ENCODE data around the gene XYLT1. TPM values are rescaled to one million over a fixed set of nuclear protein-coding genes. Genes with fewer than 3 reads are reported as not detected.
"Not testable (repeated sequence)": the region's sequence is repeated elsewhere in the genome, so short reads cannot be mapped to it uniquely, and the experiment has no call there.

Gene XYLT1
- total RNA-seq, 2 experiments from 2014 or later, result 5.1 to 6.2 TPM

- no peak overlapping the region for H3K27ac Mint-ChIP-seq
- H3K9me3 Mint-ChIP-seq (ENCODE audit: low read depth), result no peaks in the 10 kb centered on the region
- CTCF ChIA-PET, result interaction anchor here (0.7 kb wide), 1 partner anchor 287 kb away, joined by 3 read pairs; no protein-coding TSS in a partner anchor
- no peaks in the 10 kb centered on the region for H3K36me3 Mint-ChIP-seq (ENCODE audit: low read depth)
- intact Hi-C loops (cut with DNase I, micrococcal nuclease), result no loop called here
- H3K4me1 Mint-ChIP-seq, result no peaks in the 10 kb centered on the region
- peaks cover 3% of the 10 kb centered on the region for H3K27me3 Mint-ChIP-seq
- POLR2A ChIA-PET, result no interaction called here
- ATAC-seq, result no peak
- DNase-seq, result no peak
- no peak overlapping the region for H3K4me3 Mint-ChIP-seq
Measured at GRCh38 chr16:17481736-17482135, 11.0 kb upstream of the XYLT1 start.

- H3K36me3 Mint-ChIP-seq (ENCODE audit: low read depth); DNase-seq: not testable (repeated sequence)
Measured at GRCh38 chr16:17477260-17477545, 6.4 kb upstream of the XYLT1 start.

GRCh38 chr16:17476414-17477259 is 5.9 kb upstream of the XYLT1 start:
- Mint-ChIP-seq H3K4me1 (peaks cover 24% of the 10 kb centered on the region), H3K9me3 (ENCODE audit: low read depth) (no peaks in the 10 kb centered on the region), H3K36me3 (ENCODE audit: low read depth) (no peaks in the 10 kb centered on the region), H3K27me3 (peaks cover 5% of the 10 kb centered on the region), H3K27ac (no peak overlapping the region), H3K4me3 (no peak overlapping the region)
- intact Hi-C loops (cut with DNase I, micrococcal nuclease), result loop anchor here in 1 of 2 experiments (5.0 to 10.0 kb wide), 2 partner anchors 101 to 272 kb away; no protein-coding TSS in a partner anchor
- DNase-seq (peak; percentile 59), ATAC-seq (peak; percentile 53)
- CTCF ChIA-PET, result interaction anchor here (0.6 kb wide), 1 partner anchor 90 kb away, joined by 3 read pairs; no protein-coding TSS in a partner anchor
- POLR2A ChIA-PET, result no interaction called here

More at GRCh38 chr16:17477260-17477545, 6.4 kb upstream of the XYLT1 start:
- H3K27me3 Mint-ChIP-seq; CTCF ChIA-PET; H3K27ac Mint-ChIP-seq; H3K9me3 Mint-ChIP-seq (ENCODE audit: low read depth); ATAC-seq; H3K4me3 Mint-ChIP-seq: not testable (repeated sequence)
- POLR2A ChIA-PET, result interaction anchor here (0.6 kb wide), 1 partner anchor 1313 kb away, joined by 4 read pairs; the partner anchor contains the start of gene RPS15A
- H3K4me1 Mint-ChIP-seq, result peaks cover 24% of the 10 kb centered on the region
- intact Hi-C loops (cut with DNase I, micrococcal nuclease), result loop anchor here in 1 of 2 experiments (5.0 to 10.0 kb wide), 2 partner anchors 100 to 272 kb away; no protein-coding TSS in a partner anchor

- DNase-seq (peak; percentile 62), ATAC-seq (peak; percentile 33)
- intact Hi-C loops (cut with DNase I, micrococcal nuclease), result loop anchor here in 1 of 2 experiments (5.0 to 10.0 kb wide), 2 partner anchors 102 to 270 kb away; no protein-coding TSS in a partner anchor
- Mint-ChIP-seq H3K4me3 (no peak overlapping the region), H3K36me3 (ENCODE audit: low read depth) (no peaks in the 10 kb centered on the region), H3K9me3 (ENCODE audit: low read depth) (no peaks in the 10 kb centered on the region), H3K27ac (peak overlapping the region; percentile 71), H3K27me3 (peaks cover 2% of the 10 kb centered on the region), H3K4me1 (peaks cover 26% of the 10 kb centered on the region)
- ChIA-PET POLR2A (interaction anchor here (0.6 kb wide), 1 partner anchor 72 kb away, joined by 4 read pairs; no protein-coding TSS in a partner anchor), CTCF (interaction anchor here (0.9 to 1.3 kb wide), 3 partner anchors 104 to 171 kb away, joined by 3 to 4 read pairs (median 3); no protein-coding TSS in a partner anchor)
Measured at GRCh38 chr16:17475104-17475503, 4.3 kb upstream of the XYLT1 start.

GRCh38 chr16:17474572-17474971 is 3.8 kb upstream of the XYLT1 start:
- Mint-ChIP-seq H3K36me3 (ENCODE audit: low read depth) (no peaks in the 10 kb centered on the region), H3K9me3 (ENCODE audit: low read depth) (no peaks in the 10 kb centered on the region), H3K27ac (peak overlapping the region; percentile 14), H3K4me1 (peaks cover 29% of the 10 kb centered on the region), H3K27me3 (peaks cover 2% of the 10 kb centered on the region), H3K4me3 (no peak overlapping the region)
- DNase-seq (peak; percentile 47), ATAC-seq (no peak)
- POLR2A ChIA-PET, result interaction anchor here (0.6 kb wide), 1 partner anchor 73 kb away, joined by 4 read pairs; no protein-coding TSS in a partner anchor
- intact Hi-C loops (cut with DNase I, micrococcal nuclease), result loop anchor here (5.0 to 10.0 kb wide), 2 partner anchors 103 to 270 kb away; no protein-coding TSS in a partner anchor
- CTCF ChIA-PET, result interaction anchor here (0.6 to 1.3 kb wide), 6 partner anchors 8 to 263 kb away, joined by 3 to 4 read pairs (median 4); no protein-coding TSS in a partner anchor

GRCh38 chr16:17474037-17474436 is 3.3 kb upstream of the XYLT1 start:
- Mint-ChIP-seq H3K4me3 (no peak overlapping the region), H3K4me1 (peaks cover 34% of the 10 kb centered on the region), H3K36me3 (ENCODE audit: low read depth) (no peaks in the 10 kb centered on the region), H3K27me3 (peaks cover 2% of the 10 kb centered on the region), H3K27ac (peak overlapping the region; percentile 14), H3K9me3 (ENCODE audit: low read depth) (no peaks in the 10 kb centered on the region)
- no peak for DNase-seq
- ChIA-PET POLR2A (no interaction called here), CTCF (interaction anchor here (0.6 to 1.3 kb wide), 5 partner anchors 9 to 262 kb away, joined by 3 to 4 read pairs (median 3); no protein-coding TSS in a partner anchor)
- ATAC-seq, result no peak
- intact Hi-C loops (cut with DNase I, micrococcal nuclease), result loop anchor here (5.0 to 10.0 kb wide), 2 partner anchors 103 to 269 kb away; no protein-coding TSS in a partner anchor

GRCh38 chr16:17471719-17472461 is 1.1 kb upstream of the XYLT1 start:
- Mint-ChIP-seq H3K36me3 (ENCODE audit: low read depth) (no peaks in the 10 kb centered on the region), H3K9me3 (ENCODE audit: low read depth) (no peaks in the 10 kb centered on the region), H3K27me3 (peaks cover 2% of the 10 kb centered on the region), H3K4me3 (peak overlapping the region; percentile 70), H3K4me1 (peaks cover 55% of the 10 kb centered on the region), H3K27ac (no peak overlapping the region)
- intact Hi-C loops (cut with DNase I, micrococcal nuclease), result loop anchor here (2.0 to 10.0 kb wide), 4 partner anchors 103 to 267 kb away; no protein-coding TSS in a partner anchor
- ATAC-seq, result no peak
- POLR2A ChIA-PET, result no interaction called here
- DNase-seq, result no peak
- CTCF ChIA-PET, result no interaction called here

- ATAC-seq (peak; percentile 10), DNase-seq (peak; percentile 49)
- H3K36me3 Mint-ChIP-seq (ENCODE audit: low read depth), result no peaks in the 10 kb centered on the region
- peak overlapping the region; percentile 72 for H3K27ac Mint-ChIP-seq
- H3K4me3 Mint-ChIP-seq, result peak overlapping the region; percentile 79
- intact Hi-C loops (cut with DNase I, micrococcal nuclease), result loop anchor here (1.0 to 10.0 kb wide), 5 partner anchors 53 to 266 kb away; no protein-coding TSS in a partner anchor
- H3K4me1 Mint-ChIP-seq, result peaks cover 57% of the 10 kb centered on the region
- no peaks in the 10 kb centered on the region for H3K27me3 Mint-ChIP-seq
- H3K9me3 Mint-ChIP-seq (ENCODE audit: low read depth), result no peaks in the 10 kb centered on the region
- ChIA-PET POLR2A (no interaction called here), CTCF (interaction anchor here (1.2 to 1.4 kb wide), 2 partner anchors 12 to 17 kb away, joined by 5 read pairs; no protein-coding TSS in a partner anchor)
Measured at GRCh38 chr16:17470182-17470907, 415 bp downstream of the XYLT1 start.

GRCh38 chr16:17469741-17470181 is 999 bp downstream of the XYLT1 start:
- POLR2A ChIA-PET, result no interaction called here

GRCh38 chr16:17469011-17469740 is 1.6 kb downstream of the XYLT1 start:
- H3K27me3 Mint-ChIP-seq, result no peaks in the 10 kb centered on the region

More at GRCh38 chr16:17469741-17470181, 999 bp downstream of the XYLT1 start:
- intact Hi-C loops (cut with DNase I, micrococcal nuclease), result loop anchor here (1.0 to 10.0 kb wide), 10 partner anchors 52 to 275 kb away; no protein-coding TSS in a partner anchor
- peak; percentile 42 for ATAC-seq
- Mint-ChIP-seq H3K4me1 (peaks cover 52% of the 10 kb centered on the region), H3K27ac (peak overlapping the region; percentile 72), H3K27me3 (no peaks in the 10 kb centered on the region), H3K36me3 (ENCODE audit: low read depth) (no peaks in the 10 kb centered on the region), H3K9me3 (ENCODE audit: low read depth) (no peaks in the 10 kb centered on the region), H3K4me3 (peak overlapping the region; percentile 79)
- peak; percentile 58 for DNase-seq
- CTCF ChIA-PET, result interaction anchor here (0.9 to 1.4 kb wide), 3 partner anchors 11 to 22 kb away, joined by 3 to 5 read pairs (median 5); no protein-coding TSS in a partner anchor

More at GRCh38 chr16:17469011-17469740, 1.6 kb downstream of the XYLT1 start:
- POLR2A ChIA-PET, result no interaction called here
- ATAC-seq (no peak), DNase-seq (no peak)
- CTCF ChIA-PET, result interaction anchor here (0.9 to 1.4 kb wide), 3 partner anchors 11 to 21 kb away, joined by 3 to 5 read pairs (median 5); no protein-coding TSS in a partner anchor
- Mint-ChIP-seq H3K4me3 (peak overlapping the region; percentile 79), H3K4me1 (peaks cover 46% of the 10 kb centered on the region), H3K9me3 (ENCODE audit: low read depth) (no peaks in the 10 kb centered on the region), H3K36me3 (ENCODE audit: low read depth) (no peaks in the 10 kb centered on the region), H3K27ac (peak overlapping the region; percentile 72)
- intact Hi-C loops (cut with DNase I, micrococcal nuclease), result loop anchor here (1.0 to 10.0 kb wide), 5 partner anchors 52 to 275 kb away; no protein-coding TSS in a partner anchor
